Cardiac septum (tissue), 1 donor: Measurements from ENCODE around the gene ASAP3. TPM values are rescaled to one million over a fixed set of nuclear protein-coding genes. Genes with fewer than 3 reads are reported as not detected.
"Not testable (repeated sequence)": the region's sequence is repeated elsewhere in the genome, so short reads cannot be mapped to it uniquely, and the experiment has no call there.

ENCODE experiments used
- DNase-seq: peaks from one replicate; pipeline ENCODE4 v3.0.0-alpha.2; 2020; ENCODE audit warnings: low spot score
- intact Hi-C: fragments of 100-400 bp; cut with DNase I; formaldehyde crosslinking; loops from one replicate; pipeline ENCODE4 v1.14.0; 2022
- total RNA-seq: library from RNA; stranded (reverse); fragmentation: NEBNext Ultra II Directional; extraction: Animal tissue kit (Norgen Biotek cat#: 25700); gene quantifications from one replicate; pipeline ENCODE4 v1.2.1, GENCODE V29; 2021
- donor health status: DM: no; HTN: no; CAD: no.

ASAP3 gene
- total RNA-seq, 1 donor from 2014 or later: 30.5 TPM

- intact Hi-C loops: no loop called here
- no peak for DNase-seq
These were observed 96.5 kb downstream of the ASAP3 start for GRCh38 chr1:23387494-23387893.

- intact Hi-C loops: no loop called here
These were observed 98.8 kb downstream of the ASAP3 start for GRCh38 chr1:23385119-23385621.

GRCh38 chr1:23384312-23385058 lies 99.5 kb downstream of the ASAP3 start:
- no peak for DNase-seq
- intact Hi-C loops: no loop called here

More at GRCh38 chr1:23385119-23385621, 98.8 kb downstream of the ASAP3 start:
- no peak for DNase-seq

GRCh38 chr1:23383577-23384311 lies 100.2 kb downstream of the ASAP3 start:
- intact Hi-C loops: no loop called here
- DNase-seq: no peak

GRCh38 chr1:23381233-23381885 lies 102.6 kb downstream of the ASAP3 start:
- intact Hi-C loops: no loop called here
- no peak for DNase-seq

- DNase-seq: no peak
- intact Hi-C loops: no loop called here
These were observed 103.3 kb downstream of the ASAP3 start for GRCh38 chr1:23380719-23381118.

- intact Hi-C loops, DNase-seq: not testable (repeated sequence)
These were observed 103.7 kb downstream of the ASAP3 start for GRCh38 chr1:23380236-23380635.

Other genes starting within 250 kb of the ASAP3 start
- 67.3 TPM for gene HNRNPR, start 139.9 kb downstream of the ASAP3 start, total RNA-seq
- 19.8 TPM for gene ZNF436, start 114.3 kb downstream of the ASAP3 start, total RNA-seq
- 46.0 TPM for gene TCEA3, start 59.4 kb downstream of the ASAP3 start, total RNA-seq
- 0.30 TPM for gene E2F2, start 47.1 kb upstream of the ASAP3 start, total RNA-seq
- gene ID3, start 75.3 kb upstream of the ASAP3 start, total RNA-seq: 126 TPM
- 521 TPM for gene RPL11, start 207.6 kb upstream of the ASAP3 start, total RNA-seq